GM19240 (cell line): ENCODE results near the gene CTXND1.
"Not testable (repeated sequence)": the region's sequence is repeated elsewhere in the genome, so short reads cannot be mapped to it uniquely, and the experiment has no call there.

Experiments used
- DNase-seq: peaks from one replicate; pipeline ENCODE4 v3.0.0; 2011; ENCODE audit warnings: low spot score; ENCODE audit not compliant: insufficient read length

The CTXND1 gene

DNA sequence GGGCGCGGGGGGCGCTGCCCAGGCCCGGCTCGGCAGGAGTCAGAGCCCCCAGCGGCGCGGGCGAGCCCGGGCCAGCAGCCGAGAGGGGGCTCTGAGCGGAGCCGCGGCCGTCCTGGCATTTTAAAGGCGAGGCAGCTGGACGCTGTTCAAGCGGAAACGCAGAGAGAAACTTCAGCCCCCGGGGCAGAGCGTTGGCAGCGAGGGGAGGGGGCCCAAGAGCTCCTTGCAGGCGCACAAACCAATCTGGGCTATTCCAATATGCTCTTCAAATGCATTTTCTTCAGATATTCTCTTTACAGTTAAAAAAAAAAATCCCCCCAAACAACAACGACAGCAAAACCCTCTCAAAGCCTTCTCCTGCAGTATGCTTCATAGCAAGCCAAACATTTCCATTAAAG lies at the start of gene CTXND1:
Gene CTXND1 (minus strand): TSS at position 93 of the 398 bp plus-strand sequence. CDS start 50,264 bp downstream, outside the sequence.
- DNase-seq, result no peak

- DNase-seq, result no peak
Measured at GRCh38 chr15:80301472-80301871, 49.5 kb upstream of the CTXND1 start.

DNA sequence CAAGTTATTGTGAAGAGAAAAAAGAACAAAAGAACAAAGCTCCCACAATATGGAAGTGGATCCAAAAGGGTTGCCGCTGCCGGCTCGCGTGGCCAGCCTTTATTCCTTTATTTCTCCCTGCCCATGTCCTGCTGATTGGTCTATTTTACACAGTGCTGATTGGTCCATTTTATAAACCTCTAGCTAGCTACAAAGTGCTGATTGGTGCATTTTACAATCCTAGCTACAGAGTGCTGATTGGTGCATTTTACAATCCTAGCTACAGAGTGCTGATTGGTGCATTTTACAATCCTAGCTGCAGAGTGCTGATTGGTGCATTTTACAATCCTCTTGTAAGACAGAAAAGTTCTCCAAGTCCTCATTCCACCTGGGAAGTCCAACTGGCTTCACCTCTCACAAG lies 43.8 kb upstream of the CTXND1 start:
- DNase-seq, result not testable (repeated sequence)

DNA sequence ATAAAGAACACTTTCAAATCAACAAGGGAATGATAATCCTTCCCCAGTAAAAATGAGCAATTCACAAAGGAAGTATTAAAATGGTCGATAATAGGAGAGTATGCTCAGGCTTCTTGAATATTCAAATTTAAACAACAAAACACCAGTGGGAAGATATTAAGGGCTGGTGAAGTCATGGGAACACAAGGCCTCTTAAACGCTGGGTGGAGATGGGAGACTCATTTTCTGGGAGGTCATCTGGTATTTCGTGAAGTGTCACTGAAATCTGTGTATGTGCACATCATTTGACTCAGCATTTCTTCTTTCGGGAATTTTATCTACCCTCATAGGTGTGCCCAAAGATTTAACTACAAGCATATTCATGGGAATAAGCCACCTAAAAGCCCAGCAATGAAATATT lies 40.1 kb upstream of the CTXND1 start:
- no peak for DNase-seq

GRCh38 chr15:80290891-80291290 lies 38.9 kb upstream of the CTXND1 start:
- not testable (repeated sequence) for DNase-seq

- DNase-seq, result no peak
Measured at GRCh38 chr15:80289528-80290495, 37.8 kb upstream of the CTXND1 start.

DNA sequence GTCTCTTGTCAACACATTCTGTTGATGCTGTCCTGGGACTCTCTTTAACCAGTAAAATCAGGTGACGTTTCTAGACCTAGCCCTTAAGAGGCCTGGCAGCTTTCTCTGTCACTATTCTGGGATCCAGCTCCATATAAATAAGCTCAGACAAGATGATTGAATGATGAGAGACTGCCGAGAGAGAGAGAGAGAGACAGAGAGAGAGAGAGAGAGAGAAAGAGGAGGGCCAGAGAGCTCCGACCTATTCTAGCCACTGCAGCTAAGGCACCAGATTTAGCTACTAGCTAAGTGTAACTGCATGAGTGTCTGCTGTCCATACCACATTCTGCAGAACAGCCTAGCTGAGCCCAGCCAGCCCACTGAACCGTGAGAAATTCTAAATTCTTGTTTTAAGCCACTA lies 36.1 kb upstream of the CTXND1 start:
- no peak for DNase-seq

DNA sequence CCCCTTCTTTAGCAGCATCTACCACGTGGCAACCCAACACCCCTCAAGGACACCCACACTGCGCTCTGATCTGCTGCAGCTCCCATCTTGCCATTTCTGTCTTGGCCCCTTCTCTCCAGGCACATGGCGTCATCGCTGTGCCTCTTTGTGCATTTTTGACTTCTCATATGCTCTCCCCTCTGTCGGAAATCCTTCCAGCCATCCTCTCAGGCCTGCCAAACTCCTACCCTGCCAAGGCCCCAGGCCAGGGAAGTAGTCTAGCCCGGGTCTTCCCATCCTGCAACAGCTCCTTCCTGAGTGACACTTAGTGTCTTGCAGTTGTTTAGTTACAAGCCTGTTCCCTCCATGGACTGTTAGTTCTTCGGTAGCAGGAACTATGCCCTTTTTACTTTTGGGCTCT lies 34.0 kb upstream of the CTXND1 start:
- no peak for DNase-seq

GRCh38 chr15:80285379-80285778 lies 33.4 kb upstream of the CTXND1 start:
- DNase-seq, result no peak

DNA sequence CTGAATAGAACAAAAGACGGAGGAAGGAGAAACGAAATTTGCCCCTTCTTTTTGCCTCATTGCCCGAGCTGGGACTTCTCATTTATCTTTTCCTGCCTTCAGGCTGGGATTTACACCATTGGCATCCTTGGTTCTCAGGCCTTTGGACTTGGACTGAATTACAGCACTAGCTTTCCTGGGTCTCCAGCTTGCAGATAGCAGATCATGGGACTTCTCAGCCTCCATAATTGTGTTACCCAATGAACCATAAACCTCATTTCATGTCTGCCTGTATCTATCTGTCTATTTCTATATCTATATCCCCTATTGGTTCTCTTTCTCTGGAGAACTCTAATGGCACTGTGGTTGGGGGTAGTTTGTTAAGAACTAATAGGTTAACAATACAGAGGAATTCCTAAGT lies 31.5 kb upstream of the CTXND1 start:
- no peak for DNase-seq

DNA sequence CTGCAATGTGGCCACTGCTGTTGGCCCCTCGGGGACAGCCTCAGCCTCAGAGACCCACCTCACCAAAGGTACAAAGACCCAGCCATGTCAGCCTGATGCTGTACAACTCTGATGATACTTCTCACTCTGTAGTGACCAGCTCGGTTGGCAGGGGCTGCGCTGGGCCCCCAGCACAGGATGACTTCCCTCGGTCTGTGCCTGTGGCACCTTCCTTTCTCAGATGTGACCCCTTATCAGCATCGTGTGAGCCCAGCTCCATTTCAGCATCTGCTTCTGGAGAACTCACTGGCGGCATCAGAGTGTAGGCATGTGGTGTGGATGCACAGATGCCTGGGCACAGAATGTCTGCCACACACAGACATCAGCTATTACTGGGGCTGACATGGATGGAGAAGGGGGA lies 25.1 kb upstream of the CTXND1 start:
- DNase-seq, result no peak

GRCh38 chr15:80275961-80276360 lies 23.9 kb upstream of the CTXND1 start:
- DNase-seq, result no peak

- DNase-seq, result no peak
Measured at GRCh38 chr15:80274996-80275395, 23.0 kb upstream of the CTXND1 start.

GRCh38 chr15:80274554-80274953 lies 22.5 kb upstream of the CTXND1 start:
- DNase-seq, result no peak

DNA sequence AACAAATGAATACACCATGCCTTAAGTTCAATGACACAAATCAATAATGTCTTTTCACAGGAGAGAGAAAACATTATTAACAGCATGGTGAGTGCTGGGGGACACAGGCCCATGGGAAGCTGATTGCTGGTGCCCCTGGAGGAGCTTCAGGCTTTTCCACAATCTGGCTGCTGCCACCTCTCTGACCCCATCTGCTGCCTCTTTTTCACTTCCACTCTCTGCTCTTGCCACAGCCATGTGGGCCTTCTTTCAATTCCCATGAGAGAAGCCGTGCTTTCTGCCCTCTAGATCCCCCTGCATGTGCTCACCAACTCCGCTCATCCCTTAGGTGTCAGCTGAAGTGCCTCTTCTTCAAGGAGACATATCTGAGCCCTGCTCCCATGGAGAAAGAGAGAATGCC lies 21.0 kb upstream of the CTXND1 start:
- no peak for DNase-seq

- DNase-seq, result no peak
Measured at GRCh38 chr15:80270472-80270871, 18.5 kb upstream of the CTXND1 start.

DNA sequence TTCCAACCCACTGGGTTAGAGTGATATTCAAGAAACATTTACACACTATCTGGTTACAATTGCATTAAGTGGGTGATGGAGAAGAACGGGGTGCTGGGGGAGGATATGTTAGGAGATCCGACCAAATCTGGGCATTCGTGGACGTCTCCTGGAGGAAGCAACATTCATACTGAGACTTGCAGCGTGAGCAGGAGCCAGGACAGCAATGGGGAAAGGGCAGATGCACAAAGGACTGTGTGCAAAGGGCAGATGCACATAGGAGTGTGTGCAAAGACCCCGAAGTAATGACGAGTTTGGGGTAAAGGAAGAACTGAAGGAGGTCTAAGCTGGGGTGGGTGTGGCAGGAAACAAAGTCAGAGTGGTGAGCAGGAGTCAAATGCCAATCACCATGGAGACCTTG lies 16.1 kb upstream of the CTXND1 start:
- no peak for DNase-seq

- DNase-seq, result no peak
Measured at GRCh38 chr15:80267658-80268057, 15.6 kb upstream of the CTXND1 start.

DNA sequence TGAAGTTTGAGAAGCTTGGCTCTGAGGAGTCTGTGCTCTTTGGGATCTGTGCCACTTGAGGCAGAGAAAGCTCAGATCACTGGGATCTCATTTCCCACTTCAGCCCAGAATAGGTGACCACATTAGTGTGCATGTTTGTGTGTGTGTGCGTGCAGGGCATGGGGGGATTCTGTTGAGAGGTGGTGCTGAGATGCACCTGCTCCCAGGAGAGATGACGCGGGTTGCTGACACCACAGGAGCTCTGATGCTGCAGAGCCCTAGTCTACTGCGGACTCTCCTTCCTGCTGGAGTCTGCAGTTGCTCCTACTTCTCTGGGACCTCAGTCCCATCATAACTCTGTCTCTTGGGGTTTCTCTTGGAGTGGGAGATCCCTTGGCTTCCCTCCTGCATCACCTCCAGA lies 14.7 kb upstream of the CTXND1 start:
- DNase-seq, result no peak

DNA sequence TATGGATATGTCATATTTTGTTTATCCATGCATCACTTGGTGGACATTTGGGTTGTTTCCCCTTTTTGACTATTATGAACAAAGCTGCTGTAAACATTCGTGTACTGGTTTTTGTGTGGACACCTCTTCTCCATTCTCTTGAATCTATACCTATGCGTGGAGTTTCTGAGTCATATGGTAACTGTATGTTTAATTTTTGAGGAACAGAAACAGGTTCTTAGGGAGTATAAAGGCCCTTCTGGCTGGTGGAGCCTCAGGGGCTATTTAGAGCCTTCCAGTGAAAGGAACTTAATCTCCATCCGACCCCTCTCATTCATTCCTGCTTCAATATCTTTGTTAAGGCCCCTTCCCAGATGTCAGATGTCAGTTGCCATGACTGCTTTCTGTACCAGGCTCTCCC lies 14.1 kb upstream of the CTXND1 start:
- DNase-seq, result no peak

DNA sequence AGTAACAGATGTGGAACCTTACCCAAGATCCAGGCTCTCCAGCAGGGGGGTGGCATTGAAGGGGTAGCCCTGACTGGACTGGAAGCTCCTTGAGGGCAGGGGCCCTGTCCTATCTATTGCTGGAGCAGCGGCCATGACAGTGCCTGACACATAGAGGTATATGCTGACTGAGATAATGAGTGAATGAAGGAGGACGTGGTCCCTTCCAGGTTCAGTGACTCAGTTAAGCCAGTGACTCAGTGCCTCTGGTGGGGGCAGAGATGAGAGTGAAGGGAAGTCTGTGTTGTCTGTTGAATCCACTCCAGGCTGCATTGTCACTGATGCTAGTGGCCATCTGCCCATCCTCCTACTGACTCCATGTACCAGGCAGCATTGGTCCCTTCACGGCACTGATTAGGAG lies 13.0 kb upstream of the CTXND1 start:
- DNase-seq, result no peak

GRCh38 chr15:80264031-80264430 lies 12.0 kb upstream of the CTXND1 start:
- no peak for DNase-seq

- no peak for DNase-seq
Measured at GRCh38 chr15:80260551-80260950, 8.5 kb upstream of the CTXND1 start.
